HG02571 (cell line): ENCODE measurements around the gene IFNE.

Experiments
- ATAC-seq: cut with Tn5 transposase; IDR thresholded peaks from one replicate; pipeline ENCODE4 v1.9.1; 2021; ENCODE audit warnings: mild to moderate bottlenecking, moderate library complexity; ENCODE audit not compliant: unreplicated experiment

Gene IFNE, protein sequence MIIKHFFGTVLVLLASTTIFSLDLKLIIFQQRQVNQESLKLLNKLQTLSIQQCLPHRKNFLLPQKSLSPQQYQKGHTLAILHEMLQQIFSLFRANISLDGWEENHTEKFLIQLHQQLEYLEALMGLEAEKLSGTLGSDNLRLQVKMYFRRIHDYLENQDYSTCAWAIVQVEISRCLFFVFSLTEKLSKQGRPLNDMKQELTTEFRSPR

DNA sequence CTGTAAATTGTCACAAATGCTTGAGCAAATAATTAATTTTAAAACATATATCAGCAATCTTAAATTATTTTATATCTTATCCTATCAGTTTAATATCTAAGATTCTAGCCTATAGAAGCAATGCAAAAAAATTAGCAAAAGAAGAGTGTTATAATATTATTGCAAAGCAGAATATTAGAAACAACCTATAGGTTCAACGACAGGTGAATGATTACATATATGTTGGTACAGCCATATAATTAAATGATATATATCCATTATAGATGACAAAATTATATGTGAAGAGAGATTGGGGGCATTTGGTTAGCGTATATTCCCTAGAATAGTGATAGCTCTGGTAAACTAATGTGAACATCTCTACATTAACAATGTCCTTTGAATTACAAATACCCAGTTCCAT lies at the start of gene IFNE:
TSS of gene IFNE (minus strand) at position 101 of the 400 bp plus-strand sequence. CDS start 619 bp downstream, outside the sequence.
- no peak for ATAC-seq

DNA sequence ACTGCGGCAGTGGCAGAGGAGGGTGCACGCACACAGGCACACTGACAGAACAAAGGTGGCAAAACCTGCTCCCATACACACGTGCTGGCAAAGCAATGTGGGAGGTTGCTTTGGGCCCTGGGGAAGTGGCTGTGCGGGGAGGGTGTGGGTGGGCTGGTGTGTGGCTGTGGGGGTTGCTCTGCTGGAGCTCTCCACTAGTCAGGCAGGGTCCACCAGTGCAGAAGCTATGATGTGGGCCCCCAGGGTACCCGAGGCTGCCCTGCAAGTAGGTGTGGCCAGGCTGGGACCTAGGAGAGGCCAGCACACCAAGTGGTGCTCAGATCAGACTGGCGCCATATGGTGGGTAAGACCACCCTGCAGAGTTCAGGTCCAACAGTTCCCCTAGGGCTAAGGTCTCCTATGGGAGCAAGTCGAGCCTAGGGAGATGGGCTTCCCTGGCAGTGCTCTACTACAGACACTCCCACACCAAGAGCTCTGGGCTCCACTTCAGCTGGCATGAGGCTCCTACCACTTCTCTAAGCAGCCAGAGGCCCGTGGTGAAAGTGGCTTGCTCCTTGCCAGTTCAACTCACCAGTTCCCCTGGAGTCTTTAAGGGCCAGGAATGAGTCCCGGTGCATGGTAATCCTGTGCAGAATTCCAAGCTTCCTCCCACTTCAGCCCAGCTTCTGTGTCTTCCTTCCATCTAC lies 46.2 kb upstream of the IFNE start:
- ATAC-seq = no peak

DNA sequence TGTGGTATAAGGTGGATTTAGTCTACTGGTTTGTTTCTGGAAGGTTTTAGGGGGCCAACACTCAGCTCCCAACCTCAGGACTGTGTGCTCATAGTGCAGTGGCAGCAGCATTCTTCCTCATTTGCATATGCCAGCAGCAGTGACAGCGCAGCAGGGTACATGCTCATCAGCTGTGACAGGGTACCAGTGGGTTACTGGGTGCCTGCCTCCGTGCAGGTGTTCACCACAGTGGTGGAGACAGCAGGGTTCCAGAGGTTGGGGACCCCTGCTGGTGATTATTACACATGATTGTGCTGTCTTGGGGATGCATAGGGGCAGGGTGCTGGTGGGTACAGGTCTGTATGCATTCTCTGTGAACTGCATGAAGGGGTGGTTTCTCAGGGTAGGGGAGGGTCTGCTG lies 45.5 kb upstream of the IFNE start:
- no peak for ATAC-seq

DNA sequence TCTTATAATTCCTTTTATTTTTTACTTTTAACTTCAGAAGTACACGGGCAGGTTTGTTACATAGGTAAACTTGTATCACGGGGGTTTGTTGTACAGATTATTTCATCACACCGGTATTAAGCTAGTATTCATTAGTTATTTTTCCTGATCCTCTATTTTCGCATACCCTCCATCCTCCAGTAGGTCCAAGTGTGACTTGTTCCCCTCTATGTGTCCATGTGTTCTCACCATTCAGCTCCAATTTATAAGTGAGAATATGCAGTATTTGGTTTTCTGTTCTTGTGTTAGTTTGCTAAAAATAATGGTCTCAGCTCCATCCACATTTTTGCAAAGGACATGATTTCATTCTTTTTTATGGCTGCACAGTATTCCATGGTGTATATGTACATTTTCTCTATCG lies 43.1 kb upstream of the IFNE start:
- no peak for ATAC-seq

DNA sequence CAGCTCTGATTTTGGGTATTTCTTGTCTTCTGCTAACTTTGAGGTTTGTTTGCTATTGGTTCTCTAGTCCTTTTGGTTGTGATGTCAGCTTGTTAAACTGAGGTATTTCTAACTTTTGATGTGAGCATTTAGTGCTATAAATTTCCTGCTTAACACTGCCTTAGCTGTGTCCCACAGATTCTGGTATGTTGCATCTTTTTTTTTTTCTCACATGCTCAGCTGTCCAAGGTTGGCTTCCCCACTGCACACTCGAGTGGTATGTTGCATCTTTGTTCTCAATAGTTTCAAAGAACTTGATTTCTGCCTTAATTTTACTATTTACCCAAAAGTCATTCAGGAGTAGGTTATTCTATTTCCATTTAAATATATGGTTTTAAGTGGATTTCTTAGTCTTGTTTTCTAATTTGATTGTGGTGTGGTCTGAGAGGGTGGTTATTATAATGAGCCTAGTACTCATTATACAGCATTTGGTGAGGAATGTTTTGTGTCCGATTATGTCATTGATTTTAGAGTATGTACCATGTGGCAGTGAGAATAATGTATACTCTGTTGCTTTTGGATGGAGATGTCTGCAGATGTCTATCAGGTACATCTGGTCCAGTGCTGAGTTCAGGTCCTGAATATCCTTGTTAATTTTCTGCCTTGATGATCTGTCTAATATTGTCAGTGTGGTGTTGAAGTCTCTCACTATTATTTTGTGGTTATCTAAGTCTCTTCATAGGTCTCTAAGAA lies 42.2 kb upstream of the IFNE start:
- ATAC-seq = no peak

DNA sequence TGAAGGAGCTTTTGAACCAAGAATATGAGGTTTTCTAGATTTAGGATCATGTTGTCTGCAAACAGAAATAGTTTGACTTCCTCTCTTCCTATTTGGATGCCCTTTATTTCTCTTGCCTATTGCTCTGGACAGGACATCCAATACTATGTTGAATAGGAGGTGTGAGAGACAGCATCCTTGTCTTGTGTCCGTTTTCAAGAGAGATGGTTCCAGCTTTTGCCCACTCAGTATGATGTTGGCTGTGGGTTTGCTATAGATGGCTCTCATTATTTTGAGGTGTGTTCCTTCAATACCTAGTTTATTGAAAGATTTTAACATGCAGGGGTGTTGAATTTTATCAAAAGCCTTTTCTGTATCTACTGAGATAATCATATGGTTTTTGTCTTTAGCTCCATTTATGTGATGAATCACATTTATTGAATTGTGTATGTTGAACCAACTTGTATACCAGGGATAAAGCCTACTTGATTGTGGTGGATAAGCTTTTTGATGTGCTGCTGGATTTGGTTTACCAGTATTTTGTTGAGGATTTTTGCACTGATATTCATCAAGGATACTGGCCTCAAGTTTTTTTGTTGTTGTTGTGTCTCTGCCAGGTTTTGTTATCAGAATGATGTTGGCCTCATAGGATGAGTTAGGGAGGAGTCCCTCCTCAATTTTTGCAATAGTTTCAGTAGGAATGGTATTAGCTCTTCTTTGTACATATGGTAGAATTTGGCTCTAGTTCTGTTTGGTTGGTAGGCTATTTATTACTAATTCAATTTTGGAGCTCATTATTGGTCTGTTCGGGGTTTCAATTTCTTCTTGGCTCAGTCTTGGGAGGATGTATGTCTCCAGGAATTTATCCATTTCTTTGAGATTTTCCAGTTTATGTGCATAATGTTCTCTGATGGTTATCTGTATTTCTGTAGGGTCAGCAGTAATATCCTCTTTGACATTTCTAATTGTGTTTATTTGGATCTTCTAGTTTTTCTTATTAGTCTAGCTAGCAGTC lies 41.2 kb upstream of the IFNE start:
- ATAC-seq = no peak

DNA sequence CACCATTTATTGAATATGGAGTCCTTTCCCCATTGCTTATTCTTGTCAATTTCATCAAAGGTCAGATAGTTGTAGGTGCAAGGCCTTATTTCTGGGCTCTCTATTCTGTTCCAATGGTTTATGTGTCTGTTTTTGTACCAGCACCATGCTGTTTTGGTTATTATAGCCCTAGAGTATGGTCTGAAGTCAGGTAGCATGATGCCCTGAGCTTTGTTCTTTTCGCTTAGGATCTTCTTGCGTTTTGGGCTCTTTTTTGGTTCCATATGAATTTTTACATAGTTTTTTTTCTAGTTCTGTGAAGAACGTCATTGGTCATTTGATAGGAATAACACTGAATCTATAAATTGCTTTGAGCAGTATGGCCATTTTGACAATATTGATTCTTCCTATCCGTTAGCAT lies 40.2 kb upstream of the IFNE start:
- no peak for ATAC-seq

DNA sequence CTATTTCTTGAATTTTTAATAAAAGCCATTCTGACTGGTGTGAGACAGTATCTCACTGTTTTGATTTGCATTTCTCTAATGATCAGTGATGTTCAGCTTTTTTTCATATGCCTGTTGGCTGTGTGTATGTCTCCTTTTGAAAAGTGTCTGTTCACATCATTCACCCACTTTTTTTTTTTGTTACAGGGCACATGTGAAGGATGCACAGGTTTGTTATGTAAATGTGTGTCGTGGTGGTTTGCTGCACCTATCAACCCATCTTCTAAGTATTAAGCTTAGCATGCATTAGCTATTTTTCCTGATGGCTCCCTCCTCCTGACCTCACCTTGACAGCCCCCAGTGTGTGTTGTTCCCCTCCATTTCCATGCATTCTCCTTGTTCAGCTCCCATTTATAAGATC lies 39.3 kb upstream of the IFNE start:
- no peak for ATAC-seq

DNA sequence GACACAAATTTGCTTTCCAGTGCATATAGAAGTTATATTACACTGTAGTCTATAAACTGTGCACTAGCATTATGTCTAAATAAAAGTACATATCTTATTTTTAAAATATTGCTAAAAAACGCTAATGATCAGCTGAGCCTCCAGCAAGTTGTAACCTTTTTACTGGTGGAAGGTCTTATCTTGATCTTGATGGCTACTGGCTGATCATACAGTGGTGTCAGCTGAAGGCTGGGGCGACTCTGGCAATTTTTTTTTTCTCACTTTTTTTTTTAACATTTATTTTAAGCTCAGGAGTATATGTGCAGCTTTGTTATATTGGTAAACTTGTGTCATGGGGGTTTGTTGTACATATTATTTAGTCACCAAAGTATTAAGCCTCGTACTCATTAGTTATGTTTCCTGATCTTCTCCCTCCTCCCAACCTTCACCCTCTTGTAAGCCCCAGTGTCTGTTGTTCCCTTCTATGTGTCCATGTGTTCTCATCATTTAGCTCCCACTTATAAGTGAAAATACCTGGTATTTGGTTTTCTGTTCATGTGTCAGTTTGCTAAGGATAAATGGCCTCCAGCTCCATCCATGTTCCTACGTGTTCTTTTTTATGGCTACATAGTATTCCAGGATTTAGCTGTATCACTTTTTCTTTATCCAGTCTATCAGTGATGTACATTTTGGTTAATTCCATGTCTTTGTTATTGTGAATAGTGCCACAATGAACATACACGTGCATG lies 38.6 kb upstream of the IFNE start:
- ATAC-seq = no peak

DNA sequence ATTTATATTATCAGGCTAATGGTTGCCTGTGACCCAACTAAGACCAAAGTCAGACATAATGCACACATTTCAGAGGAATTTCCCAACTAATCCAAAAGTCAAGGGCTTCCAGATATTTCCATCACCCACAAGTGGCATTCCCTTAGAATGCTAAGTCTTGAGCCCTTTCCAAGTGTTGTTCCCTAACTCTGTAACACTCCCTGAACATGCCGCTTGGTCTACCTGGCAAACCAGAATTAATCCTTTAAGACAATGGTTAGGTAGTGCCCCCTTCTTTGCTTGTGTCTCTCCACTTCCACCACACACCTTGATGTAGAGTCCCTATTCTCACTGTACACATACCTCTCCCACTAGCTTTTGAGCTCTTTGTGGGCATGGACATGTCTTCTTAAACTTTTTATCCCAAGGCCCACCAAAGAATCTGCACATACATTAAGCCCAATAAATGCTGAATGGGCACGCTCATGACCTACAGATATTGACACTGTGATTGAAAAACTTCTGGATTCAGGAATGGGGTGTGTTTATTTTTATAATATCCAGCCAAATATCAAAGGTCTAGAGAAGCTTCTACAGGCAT lies 37.8 kb upstream of the IFNE start:
- no peak for ATAC-seq

DNA sequence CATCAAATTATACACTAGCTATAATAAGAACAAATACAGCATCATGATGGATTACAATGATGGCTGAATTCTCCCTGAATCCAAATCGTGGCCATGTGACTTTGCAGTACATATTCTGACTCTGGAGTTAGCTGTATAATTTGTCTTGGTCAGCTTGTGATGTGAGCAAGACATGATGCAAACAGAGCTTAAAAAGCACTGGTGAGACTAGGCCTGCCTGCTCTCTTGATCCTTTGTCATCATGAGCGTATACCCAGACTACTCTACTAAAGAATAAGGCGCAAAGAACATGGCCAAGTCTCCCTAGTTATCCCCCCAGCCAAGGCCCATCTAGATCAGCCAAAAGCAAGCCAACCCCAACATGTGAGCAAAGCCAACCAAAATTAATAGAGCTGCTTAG lies 34.7 kb upstream of the IFNE start:
- ATAC-seq = no peak

DNA sequence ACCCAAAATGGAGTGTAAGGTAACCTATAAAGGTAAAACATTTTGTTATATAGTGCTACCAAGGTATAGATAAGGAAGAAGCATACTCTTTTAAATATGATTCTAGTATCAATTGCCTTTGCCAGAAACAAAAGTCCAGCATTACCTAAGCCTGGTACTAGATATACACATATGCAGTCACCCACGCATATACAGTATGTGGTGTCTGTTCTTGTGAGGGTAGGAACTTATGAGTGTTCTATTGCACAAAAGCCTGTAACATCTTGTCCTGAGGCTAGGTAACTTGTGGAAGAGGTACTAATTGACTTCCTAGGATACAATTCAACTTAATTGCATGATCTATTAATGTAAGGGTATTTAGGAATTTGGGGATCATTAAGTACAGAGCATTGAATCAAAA lies 31.3 kb upstream of the IFNE start:
- ATAC-seq = no peak

DNA sequence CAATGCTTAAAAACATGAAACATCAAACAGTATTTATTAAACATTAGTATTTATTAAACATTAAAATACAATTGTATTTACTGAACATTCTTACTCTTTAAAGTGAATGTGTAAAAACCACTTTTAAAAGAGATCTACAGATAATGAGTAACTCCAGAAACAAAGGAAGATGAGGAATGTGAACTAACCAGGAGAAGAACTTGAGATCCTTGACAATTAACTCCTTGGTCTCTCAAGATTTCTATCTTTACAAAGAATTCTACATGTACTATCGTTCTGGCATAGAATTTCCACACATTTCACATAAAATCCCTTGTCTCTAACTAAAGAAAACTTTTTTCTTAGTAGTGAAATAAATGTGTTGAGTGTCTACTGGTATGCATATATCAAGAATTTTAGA lies 28.7 kb upstream of the IFNE start:
- no peak for ATAC-seq

DNA sequence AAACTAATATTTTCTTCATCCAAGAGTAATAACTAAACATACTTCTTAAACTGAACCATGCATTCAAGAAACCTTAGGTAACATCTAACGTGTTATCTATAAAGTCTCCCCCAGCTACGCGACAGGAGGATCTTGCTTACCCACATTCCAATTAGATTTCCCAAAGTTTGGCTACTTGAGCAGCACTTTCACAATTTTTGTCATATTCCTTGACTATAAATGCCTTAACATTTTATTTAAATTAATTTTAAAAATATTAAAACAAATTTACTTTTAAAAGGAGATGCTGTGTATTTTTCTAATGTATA lies 25.3 kb upstream of the IFNE start:
- ATAC-seq = no peak

DNA sequence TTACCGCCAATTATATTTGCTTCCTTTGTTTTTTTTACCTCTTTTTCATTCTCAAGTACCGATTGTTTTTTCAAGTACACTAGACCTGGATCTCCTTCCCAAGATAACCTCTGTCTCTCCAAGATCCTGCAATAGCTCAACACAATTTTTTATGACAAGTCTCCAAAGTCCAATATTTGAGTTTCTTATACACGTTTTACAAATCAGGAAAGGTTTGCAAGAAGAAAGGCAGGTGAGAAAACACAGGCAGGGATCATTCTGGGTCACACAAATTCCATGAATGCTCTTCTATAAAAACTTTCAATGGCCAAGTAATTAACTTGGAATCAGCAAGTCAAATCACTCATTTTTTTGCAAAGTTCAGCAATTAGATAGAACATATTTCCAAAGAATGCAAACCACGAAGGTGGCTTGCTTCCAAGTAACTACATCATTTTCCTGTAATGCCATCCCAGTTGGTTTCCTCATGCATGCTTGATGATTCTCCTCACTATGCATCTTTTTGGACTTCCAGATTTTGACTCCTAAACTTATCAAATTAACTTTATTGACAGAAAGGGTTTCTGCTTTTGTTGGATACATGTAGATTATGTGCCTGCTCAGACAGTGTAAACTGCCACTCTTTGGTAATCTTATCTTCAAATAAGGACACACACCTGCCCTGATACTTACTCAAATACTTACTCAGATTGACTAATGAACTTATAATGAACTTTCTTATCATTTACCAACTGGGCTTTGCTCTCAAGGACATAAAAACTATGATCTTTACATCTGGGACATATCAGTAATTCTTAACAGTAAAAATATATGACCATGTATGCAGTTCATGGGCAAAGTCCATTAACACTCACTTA lies 24.7 kb upstream of the IFNE start:
- no peak for ATAC-seq

DNA sequence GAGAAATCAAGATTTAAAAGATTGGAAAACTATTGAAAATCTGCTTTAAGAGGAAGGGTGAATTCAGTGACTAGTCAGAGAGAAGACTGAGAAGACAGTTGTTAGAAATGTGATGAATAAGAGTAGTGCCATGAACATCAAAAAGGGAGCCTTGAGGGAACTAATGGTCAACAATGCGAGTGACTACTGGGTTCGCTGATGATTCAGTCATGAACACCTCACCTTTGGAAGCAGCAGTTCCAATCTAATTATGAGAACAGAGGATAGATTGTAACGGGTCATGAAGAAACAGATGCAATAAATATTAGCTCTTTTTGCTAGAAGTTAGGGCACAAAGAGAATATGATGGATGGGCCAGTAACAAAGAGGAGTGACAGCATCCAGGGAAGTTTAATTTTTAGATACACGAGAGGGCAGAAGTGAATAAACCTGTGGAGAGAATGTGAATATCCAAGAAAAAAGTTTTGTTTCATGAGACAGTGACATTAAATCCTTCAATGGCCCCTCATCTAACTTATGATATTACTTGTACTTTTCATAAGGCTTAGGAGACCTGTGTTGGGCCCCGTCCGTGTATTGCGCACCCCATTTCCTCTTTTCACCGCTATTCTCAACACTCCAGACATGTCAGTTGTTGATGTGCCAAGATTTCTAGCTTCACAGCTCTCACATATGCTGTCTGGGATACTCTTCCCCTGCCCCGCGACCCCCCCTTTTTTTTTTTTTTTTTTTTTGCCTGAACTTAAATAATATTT lies 23.5 kb upstream of the IFNE start:
- no peak for ATAC-seq

DNA sequence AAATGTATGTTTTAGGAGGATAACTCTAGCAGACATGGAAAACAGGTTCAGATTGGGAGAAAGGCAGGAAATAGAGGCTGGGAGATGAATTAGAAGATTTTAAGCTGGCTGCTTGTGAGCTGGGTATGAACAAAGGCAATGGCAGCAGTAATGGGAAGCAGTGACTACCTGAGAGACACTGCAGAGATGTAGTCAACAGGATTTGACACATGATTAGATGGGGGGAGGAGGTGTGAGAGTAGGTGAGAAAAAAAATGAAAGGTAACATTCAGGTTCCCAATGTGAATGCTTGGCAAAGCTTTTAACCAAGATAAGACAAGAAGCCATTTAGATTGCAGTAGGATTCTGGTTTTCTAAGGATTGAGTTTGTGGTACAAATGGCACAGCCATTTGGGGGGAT lies 22.8 kb upstream of the IFNE start:
- ATAC-seq = no peak

DNA sequence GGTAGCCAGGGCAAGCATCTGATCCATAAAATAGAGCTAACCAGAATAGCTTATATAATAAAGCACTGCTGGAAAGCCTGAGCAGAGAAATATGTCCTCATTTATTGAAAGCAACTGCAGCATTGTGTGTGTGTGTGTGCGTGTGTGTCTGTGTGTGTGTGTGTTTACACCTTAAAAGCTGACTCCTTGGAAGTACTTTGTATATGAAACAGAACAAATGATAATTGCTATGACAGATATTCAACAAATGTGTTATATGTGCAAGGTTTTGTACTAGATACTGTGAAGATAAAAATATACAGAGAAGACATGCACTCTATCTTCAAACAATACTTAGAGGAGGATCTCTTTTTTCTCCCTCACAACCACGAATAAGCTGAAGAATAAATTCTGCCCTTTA lies 22.0 kb upstream of the IFNE start:
- no peak for ATAC-seq

DNA sequence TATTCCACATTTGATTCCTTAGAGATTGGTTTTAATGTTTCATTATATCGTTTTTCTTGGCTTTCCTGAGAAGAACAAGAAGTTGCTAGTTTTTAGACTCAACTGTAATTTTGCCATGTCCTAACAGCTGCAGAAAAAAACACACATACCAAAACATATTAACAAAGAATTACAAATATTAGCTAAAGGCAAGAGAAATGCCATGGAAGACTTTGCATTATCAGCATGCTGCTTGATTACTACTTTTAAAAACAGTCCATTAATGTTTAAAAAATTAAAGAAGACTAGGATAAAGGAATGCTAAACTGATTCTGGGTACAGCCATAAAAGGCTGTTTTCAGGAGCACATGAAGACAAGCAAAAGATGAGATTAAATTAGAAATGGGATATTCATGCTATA lies 20.5 kb upstream of the IFNE start:
- no peak for ATAC-seq
